Measurements from ENCODE around the gene SLC16A2. TPM values are rescaled to one million over a fixed set of nuclear protein-coding genes. Genes with fewer than 3 reads are reported as not detected.
A peak's percentile ranks its signal among the peaks of the same experiment; 100 is the strongest.

Gene SLC16A2
- polyA plus RNA-seq, 1 of the 3 experiments (the other 2 are of a cell fraction): 10.9 TPM

- Histone ChIP-seq H3K27ac (ENCODE audit: low read depth in 2 of 2, low read length in 1 of 2) (peak overlapping the region; percentile 61 to 74; a peak in 3 of 4 replicates), H3K9me3 (no peaks in the 10 kb centered on the region), H3K36me3 (replicated peaks in 1 of 2; ENCODE audit: control insufficient read depth in 1 of 2, insufficient read depth in 2 of 2, low read length in 1 of 2) (no peaks in the 10 kb centered on the region), H3K4me2 (peak overlapping the region; percentile 77), H3K9me2 (no peaks in the 10 kb centered on the region), H3K79me2 (ENCODE audit: insufficient read depth) (no peaks in the 10 kb centered on the region), H3K4me3 (ENCODE audit: low read depth in 2 of 2, low read length in 1 of 2) (peak overlapping the region; percentile 56 to 62), H3K27me3 (ENCODE audit: insufficient read depth) (peaks cover 14% of the 10 kb centered on the region; the same call in 1 of the 2 replicates), H3F3A (replicated peaks; ENCODE audit: insufficient read depth) (no peaks in the 10 kb centered on the region), H4K20me1 (ENCODE audit: insufficient read depth) (no peaks in the 10 kb centered on the region), H3K4me1 (ENCODE audit: control insufficient read depth in 1 of 2, insufficient read depth in 2 of 2, low read depth in 1 of 2, low read length in 1 of 2) (peaks cover 0 to 10% of the 10 kb centered on the region in 2 experiments; a peak in 1 of 4 replicates), H3K9ac (peak overlapping the region; percentile 55), H2AFZ (ENCODE audit: low read depth) (peak overlapping the region; percentile 82)
- WGBS (ENCODE audit: low lambda C conversion rate): 41% methylated on average over 16 of the region's 44 CpGs
- POLR2A ChIA-PET: no interaction called here
- peak; percentile 76 for DNase-seq
- CTCF ChIA-PET: interaction anchor here (0.5 to 1.4 kb wide), 7 partner anchors 9 to 1203 kb away, joined by 3 to 7 read pairs (median 3); no protein-coding TSS in a partner anchor
- TF ChIP-seq GABPA (IDR thresholded peaks at IDR 0.05; ENCODE audit: low read depth) (no peak), MXI1 (IDR thresholded peaks at IDR 0.05; ENCODE audit: low read depth, low read length) (peak; percentile 42; the same call in 1 of the 2 replicates), SIN3A (IDR thresholded peaks at IDR 0.05; ENCODE audit: borderline replicate concordance, low read depth, low read length) (no peak), JUND (IDR thresholded peaks at IDR 0.05) (no peak), RAD21 (IDR thresholded peaks at IDR 0.05; ENCODE audit: low read length) (peak; percentile 38), TAF1 (IDR thresholded peaks at IDR 0.05; ENCODE audit: borderline replicate concordance, low read depth, low read length) (no peak), SMC3 (IDR thresholded peaks at IDR 0.05; ENCODE audit: low read depth, low read length) (peak; percentile 34), RXRA (IDR thresholded peaks at IDR 0.05; ENCODE audit: borderline replicate concordance, low read depth) (no peak), EP300 (IDR thresholded peaks at IDR 0.05; ENCODE audit: borderline replicate concordance in 1 of 2, low read depth in 1 of 2, low read length in 1 of 2) (no peak), POLR2AphosphoS5 (IDR thresholded peaks at IDR 0.05; ENCODE audit: low read depth, low read length) (no peak), CHD2 (IDR thresholded peaks at IDR 0.05; ENCODE audit: low read length, partially characterized antibody) (no peak), ZBTB33 (IDR thresholded peaks at IDR 0.05; ENCODE audit: borderline replicate concordance, low read depth) (no peak)
- TF ChIP-seq, protein P1, sequence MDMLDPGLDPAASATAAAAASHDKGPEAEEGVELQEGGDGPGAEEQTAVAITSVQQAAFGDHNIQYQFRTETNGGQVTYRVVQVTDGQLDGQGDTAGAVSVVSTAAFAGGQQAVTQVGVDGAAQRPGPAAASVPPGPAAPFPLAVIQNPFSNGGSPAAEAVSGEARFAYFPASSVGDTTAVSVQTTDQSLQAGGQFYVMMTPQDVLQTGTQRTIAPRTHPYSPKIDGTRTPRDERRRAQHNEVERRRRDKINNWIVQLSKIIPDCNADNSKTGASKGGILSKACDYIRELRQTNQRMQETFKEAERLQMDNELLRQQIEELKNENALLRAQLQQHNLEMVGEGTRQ (IDR thresholded peaks at IDR 0.05; ENCODE audit: borderline replicate concordance, low read depth, low read length): no peak
- TF ChIP-seq, protein P2, sequence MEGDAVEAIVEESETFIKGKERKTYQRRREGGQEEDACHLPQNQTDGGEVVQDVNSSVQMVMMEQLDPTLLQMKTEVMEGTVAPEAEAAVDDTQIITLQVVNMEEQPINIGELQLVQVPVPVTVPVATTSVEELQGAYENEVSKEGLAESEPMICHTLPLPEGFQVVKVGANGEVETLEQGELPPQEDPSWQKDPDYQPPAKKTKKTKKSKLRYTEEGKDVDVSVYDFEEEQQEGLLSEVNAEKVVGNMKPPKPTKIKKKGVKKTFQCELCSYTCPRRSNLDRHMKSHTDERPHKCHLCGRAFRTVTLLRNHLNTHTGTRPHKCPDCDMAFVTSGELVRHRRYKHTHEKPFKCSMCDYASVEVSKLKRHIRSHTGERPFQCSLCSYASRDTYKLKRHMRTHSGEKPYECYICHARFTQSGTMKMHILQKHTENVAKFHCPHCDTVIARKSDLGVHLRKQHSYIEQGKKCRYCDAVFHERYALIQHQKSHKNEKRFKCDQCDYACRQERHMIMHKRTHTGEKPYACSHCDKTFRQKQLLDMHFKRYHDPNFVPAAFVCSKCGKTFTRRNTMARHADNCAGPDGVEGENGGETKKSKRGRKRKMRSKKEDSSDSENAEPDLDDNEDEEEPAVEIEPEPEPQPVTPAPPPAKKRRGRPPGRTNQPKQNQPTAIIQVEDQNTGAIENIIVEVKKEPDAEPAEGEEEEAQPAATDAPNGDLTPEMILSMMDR (IDR thresholded peaks at IDR 0.05): peak; percentile 46
- TF ChIP-seq, protein P3, sequence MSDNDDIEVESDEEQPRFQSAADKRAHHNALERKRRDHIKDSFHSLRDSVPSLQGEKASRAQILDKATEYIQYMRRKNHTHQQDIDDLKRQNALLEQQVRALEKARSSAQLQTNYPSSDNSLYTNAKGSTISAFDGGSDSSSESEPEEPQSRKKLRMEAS (IDR thresholded peaks at IDR 0.05; ENCODE audit: low read depth): peak; percentile 39; the same call in 1 of the 2 replicates
- TF ChIP-seq, protein P4, sequence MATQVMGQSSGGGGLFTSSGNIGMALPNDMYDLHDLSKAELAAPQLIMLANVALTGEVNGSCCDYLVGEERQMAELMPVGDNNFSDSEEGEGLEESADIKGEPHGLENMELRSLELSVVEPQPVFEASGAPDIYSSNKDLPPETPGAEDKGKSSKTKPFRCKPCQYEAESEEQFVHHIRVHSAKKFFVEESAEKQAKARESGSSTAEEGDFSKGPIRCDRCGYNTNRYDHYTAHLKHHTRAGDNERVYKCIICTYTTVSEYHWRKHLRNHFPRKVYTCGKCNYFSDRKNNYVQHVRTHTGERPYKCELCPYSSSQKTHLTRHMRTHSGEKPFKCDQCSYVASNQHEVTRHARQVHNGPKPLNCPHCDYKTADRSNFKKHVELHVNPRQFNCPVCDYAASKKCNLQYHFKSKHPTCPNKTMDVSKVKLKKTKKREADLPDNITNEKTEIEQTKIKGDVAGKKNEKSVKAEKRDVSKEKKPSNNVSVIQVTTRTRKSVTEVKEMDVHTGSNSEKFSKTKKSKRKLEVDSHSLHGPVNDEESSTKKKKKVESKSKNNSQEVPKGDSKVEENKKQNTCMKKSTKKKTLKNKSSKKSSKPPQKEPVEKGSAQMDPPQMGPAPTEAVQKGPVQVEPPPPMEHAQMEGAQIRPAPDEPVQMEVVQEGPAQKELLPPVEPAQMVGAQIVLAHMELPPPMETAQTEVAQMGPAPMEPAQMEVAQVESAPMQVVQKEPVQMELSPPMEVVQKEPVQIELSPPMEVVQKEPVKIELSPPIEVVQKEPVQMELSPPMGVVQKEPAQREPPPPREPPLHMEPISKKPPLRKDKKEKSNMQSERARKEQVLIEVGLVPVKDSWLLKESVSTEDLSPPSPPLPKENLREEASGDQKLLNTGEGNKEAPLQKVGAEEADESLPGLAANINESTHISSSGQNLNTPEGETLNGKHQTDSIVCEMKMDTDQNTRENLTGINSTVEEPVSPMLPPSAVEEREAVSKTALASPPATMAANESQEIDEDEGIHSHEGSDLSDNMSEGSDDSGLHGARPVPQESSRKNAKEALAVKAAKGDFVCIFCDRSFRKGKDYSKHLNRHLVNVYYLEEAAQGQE (IDR thresholded peaks at IDR 0.05; ENCODE audit: low read depth, low read length): no peak
Observed at GRCh38 chrX:74422576-74423288, 1.4 kb downstream of the SLC16A2 start.
